Panc1 (cell line): ENCODE data around the gene COL26A1.

Source experiments
- POLR2AphosphoS5 ChIP-seq: IDR thresholded peaks from 2 replicates; pipeline ENCODE4 v1.6.1; 2012; ENCODE audit warnings: mild to moderate bottlenecking, low read depth, low read length, moderate library complexity
- SIN3A ChIP-seq: IDR thresholded peaks from 2 replicates; pipeline ENCODE4 v1.6.1; 2012; ENCODE audit warnings: low read depth, mild to moderate bottlenecking, low read length, moderate library complexity, borderline replicate concordance; ENCODE audit not compliant: insufficient read depth
- TCF7L2 ChIP-seq: IDR thresholded peaks from 2 replicates; pipeline ENCODE4 v1.6.1; 2011; ENCODE audit warnings: mild to moderate bottlenecking, low read depth, low read length, inconsistent platforms
- TF ChIP-seq, protein P1 (sequence below): fragments of 450-650 bp; IDR thresholded peaks from 2 replicates; pipeline ENCODE4 v1.5.1; 2017; ENCODE audit warnings: mild to moderate bottlenecking
- TF ChIP-seq, protein P2 (sequence below), 2 experiments: IDR thresholded peaks; 2 replicates each; pipeline ENCODE4 v1.6.1; 2011 to 2012; ENCODE audit warnings: low read depth in 2 of 2, control low read depth in 1 of 2, low read length in 1 of 2, mild to moderate bottlenecking in 1 of 2, moderate library complexity in 1 of 2; ENCODE audit not compliant: insufficient read depth in 1 of 2

DNA sequence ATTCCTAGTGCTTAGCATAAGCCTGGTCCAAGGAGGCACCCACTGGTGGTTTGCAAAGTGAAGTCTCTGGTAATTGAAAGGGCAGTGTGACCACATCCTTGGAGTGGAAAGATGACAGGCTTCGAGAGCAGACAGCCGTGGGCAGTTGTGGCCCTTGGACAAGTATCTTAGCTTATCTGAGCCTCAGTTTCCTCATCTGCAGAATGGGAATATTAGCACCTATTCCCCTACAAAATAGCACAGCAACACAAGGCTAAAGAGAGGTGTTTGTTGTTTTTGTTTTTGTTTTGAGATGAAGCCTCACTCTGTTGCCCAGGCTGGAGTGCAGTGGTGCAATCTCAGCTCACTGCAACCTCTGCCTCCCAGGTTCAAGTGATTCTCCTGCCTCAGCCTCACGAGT lies 237.1 kb downstream of the COL26A1 start:
- TF ChIP-seq, protein P1, sequence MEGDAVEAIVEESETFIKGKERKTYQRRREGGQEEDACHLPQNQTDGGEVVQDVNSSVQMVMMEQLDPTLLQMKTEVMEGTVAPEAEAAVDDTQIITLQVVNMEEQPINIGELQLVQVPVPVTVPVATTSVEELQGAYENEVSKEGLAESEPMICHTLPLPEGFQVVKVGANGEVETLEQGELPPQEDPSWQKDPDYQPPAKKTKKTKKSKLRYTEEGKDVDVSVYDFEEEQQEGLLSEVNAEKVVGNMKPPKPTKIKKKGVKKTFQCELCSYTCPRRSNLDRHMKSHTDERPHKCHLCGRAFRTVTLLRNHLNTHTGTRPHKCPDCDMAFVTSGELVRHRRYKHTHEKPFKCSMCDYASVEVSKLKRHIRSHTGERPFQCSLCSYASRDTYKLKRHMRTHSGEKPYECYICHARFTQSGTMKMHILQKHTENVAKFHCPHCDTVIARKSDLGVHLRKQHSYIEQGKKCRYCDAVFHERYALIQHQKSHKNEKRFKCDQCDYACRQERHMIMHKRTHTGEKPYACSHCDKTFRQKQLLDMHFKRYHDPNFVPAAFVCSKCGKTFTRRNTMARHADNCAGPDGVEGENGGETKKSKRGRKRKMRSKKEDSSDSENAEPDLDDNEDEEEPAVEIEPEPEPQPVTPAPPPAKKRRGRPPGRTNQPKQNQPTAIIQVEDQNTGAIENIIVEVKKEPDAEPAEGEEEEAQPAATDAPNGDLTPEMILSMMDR, result no peak
- TF ChIP-seq TCF7L2 (no peak), POLR2AphosphoS5 (no peak), SIN3A (no peak)
- TF ChIP-seq, protein P2, sequence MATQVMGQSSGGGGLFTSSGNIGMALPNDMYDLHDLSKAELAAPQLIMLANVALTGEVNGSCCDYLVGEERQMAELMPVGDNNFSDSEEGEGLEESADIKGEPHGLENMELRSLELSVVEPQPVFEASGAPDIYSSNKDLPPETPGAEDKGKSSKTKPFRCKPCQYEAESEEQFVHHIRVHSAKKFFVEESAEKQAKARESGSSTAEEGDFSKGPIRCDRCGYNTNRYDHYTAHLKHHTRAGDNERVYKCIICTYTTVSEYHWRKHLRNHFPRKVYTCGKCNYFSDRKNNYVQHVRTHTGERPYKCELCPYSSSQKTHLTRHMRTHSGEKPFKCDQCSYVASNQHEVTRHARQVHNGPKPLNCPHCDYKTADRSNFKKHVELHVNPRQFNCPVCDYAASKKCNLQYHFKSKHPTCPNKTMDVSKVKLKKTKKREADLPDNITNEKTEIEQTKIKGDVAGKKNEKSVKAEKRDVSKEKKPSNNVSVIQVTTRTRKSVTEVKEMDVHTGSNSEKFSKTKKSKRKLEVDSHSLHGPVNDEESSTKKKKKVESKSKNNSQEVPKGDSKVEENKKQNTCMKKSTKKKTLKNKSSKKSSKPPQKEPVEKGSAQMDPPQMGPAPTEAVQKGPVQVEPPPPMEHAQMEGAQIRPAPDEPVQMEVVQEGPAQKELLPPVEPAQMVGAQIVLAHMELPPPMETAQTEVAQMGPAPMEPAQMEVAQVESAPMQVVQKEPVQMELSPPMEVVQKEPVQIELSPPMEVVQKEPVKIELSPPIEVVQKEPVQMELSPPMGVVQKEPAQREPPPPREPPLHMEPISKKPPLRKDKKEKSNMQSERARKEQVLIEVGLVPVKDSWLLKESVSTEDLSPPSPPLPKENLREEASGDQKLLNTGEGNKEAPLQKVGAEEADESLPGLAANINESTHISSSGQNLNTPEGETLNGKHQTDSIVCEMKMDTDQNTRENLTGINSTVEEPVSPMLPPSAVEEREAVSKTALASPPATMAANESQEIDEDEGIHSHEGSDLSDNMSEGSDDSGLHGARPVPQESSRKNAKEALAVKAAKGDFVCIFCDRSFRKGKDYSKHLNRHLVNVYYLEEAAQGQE (IDR thresholded peaks at IDR 0.05; ENCODE audit: insufficient read depth in 1 of 2, low read depth in 2 of 2, low read length in 1 of 2), result no peak
